GM12891 (cell line): Measurements from ENCODE around the gene CCDC160.

Experiments used
- POLR2A ChIP-seq: IDR thresholded peaks from 2 replicates; pipeline ENCODE4 v1.6.1; 2011; ENCODE audit warnings: low read depth, low read length, control low read depth
- POLR2AphosphoS5 ChIP-seq: IDR thresholded peaks from 2 replicates; pipeline ENCODE4 v1.6.1; 2011; ENCODE audit warnings: low read depth, low read length, control low read depth
- TAF1 ChIP-seq: IDR thresholded peaks from 2 replicates; pipeline ENCODE4 v1.6.1; 2011; ENCODE audit warnings: low read depth, low read length, control low read depth

GRCh38 chrX:134202561-134202960, 34.4 kb upstream of the CCDC160 start:
- TF ChIP-seq POLR2AphosphoS5: no peak
- no peak for TF ChIP-seq POLR2A
- no peak for TF ChIP-seq TAF1
